ENCODE data around the gene MAGEC1. TPM values are rescaled to one million over a fixed set of nuclear protein-coding genes. Genes with fewer than 3 reads are reported as not detected.

Gene MAGEC1
- total and polyA plus RNA-seq, 10 of the 15 experiments (the other 5 are each of a cell fraction or from before 2014, with no cell fraction given): 0.05 to 0.41 TPM; not detected in 8

DNA sequence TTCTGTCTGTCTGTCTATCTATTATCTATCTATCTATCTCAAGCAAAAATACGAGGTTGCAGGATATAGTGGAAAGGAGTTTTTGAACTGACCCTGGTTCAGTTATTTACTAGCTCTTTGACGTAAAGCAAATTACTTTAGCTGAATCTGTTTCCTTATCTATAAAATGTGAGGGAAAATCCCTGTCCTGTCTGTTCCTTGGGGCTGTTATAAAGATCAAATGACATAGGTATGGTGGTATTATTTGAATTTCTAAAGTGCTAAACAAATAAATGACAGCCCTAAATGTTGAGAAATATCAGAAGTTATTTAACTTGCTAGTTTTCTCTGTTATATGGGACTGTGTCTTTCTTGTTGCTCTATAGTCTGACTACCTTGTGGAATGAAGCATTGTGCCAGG is 55.0 kb downstream of the MAGEC1 start (continued):
- TF ChIP-seq, protein P1, sequence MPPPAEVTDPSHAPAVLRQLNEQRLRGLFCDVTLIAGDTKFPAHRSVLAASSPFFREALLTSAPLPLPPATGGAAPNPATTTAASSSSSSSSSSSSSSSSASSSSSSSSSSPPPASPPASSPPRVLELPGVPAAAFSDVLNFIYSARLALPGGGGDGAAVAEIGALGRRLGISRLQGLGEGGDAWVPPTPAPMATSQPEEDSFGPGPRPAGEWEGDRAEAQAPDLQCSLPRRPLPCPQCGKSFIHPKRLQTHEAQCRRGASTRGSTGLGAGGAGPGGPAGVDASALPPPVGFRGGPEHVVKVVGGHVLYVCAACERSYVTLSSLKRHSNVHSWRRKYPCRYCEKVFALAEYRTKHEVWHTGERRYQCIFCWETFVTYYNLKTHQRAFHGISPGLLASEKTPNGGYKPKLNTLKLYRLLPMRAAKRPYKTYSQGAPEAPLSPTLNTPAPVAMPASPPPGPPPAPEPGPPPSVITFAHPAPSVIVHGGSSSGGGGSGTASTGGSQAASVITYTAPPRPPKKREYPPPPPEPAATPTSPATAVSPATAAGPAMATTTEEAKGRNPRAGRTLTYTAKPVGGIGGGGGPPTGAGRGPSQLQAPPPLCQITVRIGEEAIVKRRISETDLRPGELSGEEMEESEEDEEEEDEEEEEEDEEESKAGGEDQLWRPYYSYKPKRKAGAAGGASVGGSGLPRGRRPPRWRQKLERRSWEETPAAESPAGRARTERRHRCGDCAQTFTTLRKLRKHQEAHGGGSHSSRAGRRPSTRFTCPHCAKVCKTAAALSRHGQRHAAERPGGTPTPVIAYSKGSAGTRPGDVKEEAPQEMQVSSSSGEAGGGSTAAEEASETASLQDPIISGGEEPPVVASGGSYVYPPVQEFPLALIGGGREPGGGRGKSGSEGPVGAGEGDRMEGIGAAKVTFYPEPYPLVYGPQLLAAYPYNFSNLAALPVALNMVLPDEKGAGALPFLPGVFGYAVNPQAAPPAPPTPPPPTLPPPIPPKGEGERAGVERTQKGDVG (CRISPR knock-in tag; IDR thresholded peaks at IDR 0.05): no peak

Other genes with a start within 250 kb of the MAGEC1 start
- gene SPANXD, start 205.2 kb upstream of the MAGEC1 start, total RNA-seq (2014; rRNA removed): not detected in 2 replicates
- gene SPANXD, start 205.2 kb upstream of the MAGEC1 start, total RNA-seq (2014; rRNA removed; fragmentation: Illumina TruSeq; extraction: Trizol): not detected in 2 replicates
- gene SPANXD, start 205.2 kb upstream of the MAGEC1 start, total RNA-seq (2021): not detected in 2 replicates
- not detected in 2 replicates for gene SPANXD, start 205.2 kb upstream of the MAGEC1 start, polyA plus RNA-seq (2011; rRNA removed)
- not detected in 2 replicates for gene SPANXD, start 205.2 kb upstream of the MAGEC1 start, polyA plus RNA-seq (2014; fragmentation: Illumina TruSeq; extraction: Trizol)
- gene SPANXD, start 205.2 kb upstream of the MAGEC1 start, polyA plus RNA-seq (2014; fragmentation: Nextera tagmentation; extraction: Ambion mirVana): not detected
- not detected in 2 replicates for gene SPANXD, start 205.2 kb upstream of the MAGEC1 start, polyA plus RNA-seq (2014; rRNA removed)
- not detected for gene SPANXD, start 205.2 kb upstream of the MAGEC1 start, polyA plus RNA-seq (2016; fragmentation: Nextera tagmentation; extraction: Ambion mirVana)
- gene MAGEC3, start 65.6 kb upstream of the MAGEC1 start, total RNA-seq (2014; rRNA removed): not detected in 2 replicates
- gene MAGEC3, start 65.6 kb upstream of the MAGEC1 start, total RNA-seq (2014; rRNA removed; fragmentation: Illumina TruSeq; extraction: Trizol): not detected in 2 replicates
- not detected in 2 replicates for gene MAGEC3, start 65.6 kb upstream of the MAGEC1 start, total RNA-seq (2021)
- gene MAGEC3, start 65.6 kb upstream of the MAGEC1 start, polyA plus RNA-seq (2011; rRNA removed): not detected in 2 replicates
- gene MAGEC3, start 65.6 kb upstream of the MAGEC1 start, polyA plus RNA-seq (2014; fragmentation: Illumina TruSeq; extraction: Trizol): not detected in 2 replicates
- not detected for gene MAGEC3, start 65.6 kb upstream of the MAGEC1 start, polyA plus RNA-seq (2014; fragmentation: Nextera tagmentation; extraction: Ambion mirVana)
- not detected in 2 replicates for gene MAGEC3, start 65.6 kb upstream of the MAGEC1 start, polyA plus RNA-seq (2014; rRNA removed)
- not detected for gene MAGEC3, start 65.6 kb upstream of the MAGEC1 start, polyA plus RNA-seq (2016; fragmentation: Nextera tagmentation; extraction: Ambion mirVana)